ENCODE data around the gene MEPCE.

MEPCE gene

GRCh38 chr7:100407285-100408180 lies 22.1 kb upstream of the MEPCE start:
- peak; percentile 60 for DNase-seq

- no peak for DNase-seq
Observed at GRCh38 chr7:100411101-100411500, 18.5 kb upstream of the MEPCE start.

DNA sequence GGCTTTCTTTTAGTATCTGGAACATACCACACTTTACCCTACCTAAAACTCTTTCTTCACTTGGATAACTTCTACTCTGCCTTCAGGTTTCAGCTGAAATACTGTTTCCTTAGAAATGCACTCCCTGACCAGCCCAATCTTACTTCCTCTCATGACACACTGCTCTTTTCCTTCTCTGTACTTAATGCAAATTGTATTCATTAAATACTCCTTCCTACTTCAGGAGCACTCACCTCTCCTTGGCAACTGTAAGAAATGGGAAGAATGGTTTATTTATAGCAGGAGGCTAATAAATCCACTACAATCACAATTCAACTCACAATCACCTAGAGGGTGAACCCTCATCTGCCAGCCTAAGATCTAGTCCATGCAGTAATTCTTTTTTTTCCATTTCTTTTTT lies 16.3 kb upstream of the MEPCE start:
- DNase-seq = no peak

DNA sequence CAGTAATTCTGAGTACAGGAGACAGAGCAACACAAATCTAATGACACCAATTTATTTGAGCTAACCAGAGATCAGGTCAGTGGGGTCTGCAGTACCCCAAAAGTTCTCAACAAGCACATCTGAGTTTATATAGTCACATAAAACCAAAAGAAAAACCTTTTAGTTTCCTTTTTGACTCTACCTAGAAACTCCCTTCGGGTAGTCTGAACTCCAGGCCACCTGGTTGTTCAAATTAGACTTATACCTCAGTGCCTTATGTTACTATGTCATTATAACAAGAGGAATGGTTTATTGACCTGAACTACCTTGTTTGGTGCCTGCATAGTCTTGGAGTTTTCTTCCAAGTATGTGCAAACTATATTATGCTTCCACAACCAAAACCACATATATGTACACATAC lies 15.7 kb upstream of the MEPCE start:
- DNase-seq = no peak

DNA sequence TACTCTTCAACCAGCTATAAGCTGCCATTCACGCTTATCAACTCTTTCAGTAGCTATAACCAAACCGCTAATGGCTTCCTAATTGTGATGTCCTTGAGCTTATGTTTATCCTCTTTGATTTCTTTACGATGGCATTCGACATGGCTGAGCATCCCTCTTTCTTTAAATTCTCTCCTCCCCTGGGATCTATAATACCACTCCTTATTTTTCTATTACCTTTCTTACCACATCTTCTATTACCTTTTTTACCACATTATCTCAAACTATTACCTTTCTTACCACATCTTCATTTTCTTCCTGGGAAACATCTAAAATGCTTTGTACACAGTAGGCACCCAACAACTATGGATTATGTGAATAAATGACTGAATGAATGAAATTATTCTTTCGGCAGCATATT lies 14.2 kb upstream of the MEPCE start:
- DNase-seq = no peak

- DNase-seq = no peak
Observed at GRCh38 chr7:100418930-100419659, 10.5 kb upstream of the MEPCE start.

- no peak for DNase-seq
Observed at GRCh38 chr7:100419660-100420226, 9.9 kb upstream of the MEPCE start.

DNA sequence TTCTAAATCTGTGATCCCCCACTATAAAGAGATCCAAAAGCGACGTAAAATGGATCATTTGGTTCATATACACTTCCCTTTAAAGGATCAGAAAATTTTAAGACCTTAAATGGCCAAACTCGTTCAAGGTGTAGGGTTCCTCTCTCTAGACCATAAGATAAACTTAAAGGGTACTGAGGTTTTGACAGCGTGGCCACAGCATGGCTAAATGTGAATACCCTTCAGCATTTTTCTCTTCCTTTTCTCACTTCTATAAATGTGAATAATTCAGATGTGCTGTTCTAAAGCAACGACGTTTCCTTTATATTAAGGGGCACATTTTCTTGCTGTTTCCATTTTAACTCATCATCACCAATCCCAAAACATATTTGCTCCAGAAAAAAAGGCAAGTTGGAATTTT lies 6.3 kb upstream of the MEPCE start:
- no peak for DNase-seq

DNA sequence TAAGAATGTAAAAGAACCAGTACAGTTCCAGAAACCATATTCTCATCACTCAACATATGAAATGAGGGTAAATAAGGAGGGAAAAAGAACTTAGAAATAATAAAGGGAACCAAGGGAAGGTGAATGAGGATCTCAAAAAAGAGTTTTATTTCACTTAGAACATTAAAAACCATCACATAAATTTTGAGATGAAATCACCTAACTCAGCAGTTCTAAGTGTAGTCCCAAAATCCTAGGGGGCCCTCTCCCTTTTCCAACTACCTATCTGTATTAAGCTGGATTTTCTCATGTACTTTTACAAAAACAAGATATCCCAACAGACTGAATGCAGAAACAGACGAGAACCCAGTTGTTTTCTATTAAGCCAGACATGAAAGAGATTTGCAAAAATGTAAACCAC lies 4.3 kb upstream of the MEPCE start:
- DNase-seq = no peak

GRCh38 chr7:100426516-100426915 lies 3.1 kb upstream of the MEPCE start:
- DNase-seq = no peak

DNA sequence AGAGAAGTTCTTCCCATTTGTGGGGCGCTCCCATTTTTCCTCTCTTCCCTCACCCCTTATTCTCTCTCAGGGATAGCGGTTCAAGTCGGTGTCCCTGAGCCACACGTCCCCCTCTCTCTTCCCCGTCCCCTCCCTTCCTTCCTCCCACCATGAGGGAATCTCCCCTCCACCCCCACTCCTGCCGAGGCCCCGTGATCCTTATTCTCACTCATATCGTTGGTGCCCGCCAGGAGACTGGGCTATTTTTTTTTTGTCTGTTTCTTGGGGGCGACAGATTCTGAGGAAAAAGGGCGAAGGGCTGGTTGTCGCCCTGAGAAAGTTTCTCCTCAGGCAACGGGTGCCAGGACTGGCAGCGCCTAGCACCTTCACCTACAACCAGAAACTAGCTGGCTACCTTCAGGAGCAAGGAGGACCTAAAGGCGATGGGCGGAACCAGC lies 1.9 kb upstream of the MEPCE start:
- no peak for DNase-seq

DNA sequence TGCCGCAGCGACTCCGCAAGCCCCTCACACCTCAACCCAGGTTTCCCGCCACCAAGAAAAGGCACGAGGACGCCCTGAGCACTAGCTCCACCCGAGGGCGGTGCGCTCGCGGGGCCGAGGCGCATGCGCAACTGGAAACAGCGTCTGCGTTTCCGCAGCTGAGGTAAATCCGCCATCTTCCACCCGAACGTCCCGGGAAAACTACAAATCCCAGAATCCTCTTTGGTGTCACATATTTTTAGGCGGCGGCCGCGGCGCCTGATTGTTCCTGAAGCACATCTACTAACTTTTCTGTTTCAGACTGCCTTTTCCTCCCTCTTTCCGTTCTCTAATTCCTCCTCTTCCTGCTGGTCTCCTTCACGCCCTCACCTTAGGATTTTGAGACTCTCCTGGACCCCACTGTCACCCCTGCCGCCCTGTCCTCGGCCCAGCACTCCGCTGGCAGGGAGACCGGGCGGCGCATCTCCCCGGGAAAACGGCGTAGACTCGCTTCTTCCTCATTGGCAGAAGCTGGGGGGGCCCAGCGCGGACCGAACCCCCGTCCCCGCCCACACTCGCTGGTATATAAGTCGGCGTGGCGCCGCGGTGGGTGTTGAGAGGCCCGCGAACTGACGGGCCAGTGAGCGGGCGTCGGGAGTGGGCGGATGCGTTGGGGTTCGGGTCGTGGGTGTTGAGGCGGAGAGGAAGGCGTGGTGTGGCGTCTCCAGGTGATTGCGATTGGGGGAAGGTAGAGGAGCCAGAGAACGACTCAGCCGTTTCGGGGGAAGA lies 1.2 kb upstream of the MEPCE start, which contains the start of gene ZCWPW1:
ZCWPW1 (minus strand) TSS at position 505 of the 768 bp plus-strand sequence. CDS start 8,054 bp downstream, outside the sequence.
- DNase-seq = peak; percentile 94

DNA sequence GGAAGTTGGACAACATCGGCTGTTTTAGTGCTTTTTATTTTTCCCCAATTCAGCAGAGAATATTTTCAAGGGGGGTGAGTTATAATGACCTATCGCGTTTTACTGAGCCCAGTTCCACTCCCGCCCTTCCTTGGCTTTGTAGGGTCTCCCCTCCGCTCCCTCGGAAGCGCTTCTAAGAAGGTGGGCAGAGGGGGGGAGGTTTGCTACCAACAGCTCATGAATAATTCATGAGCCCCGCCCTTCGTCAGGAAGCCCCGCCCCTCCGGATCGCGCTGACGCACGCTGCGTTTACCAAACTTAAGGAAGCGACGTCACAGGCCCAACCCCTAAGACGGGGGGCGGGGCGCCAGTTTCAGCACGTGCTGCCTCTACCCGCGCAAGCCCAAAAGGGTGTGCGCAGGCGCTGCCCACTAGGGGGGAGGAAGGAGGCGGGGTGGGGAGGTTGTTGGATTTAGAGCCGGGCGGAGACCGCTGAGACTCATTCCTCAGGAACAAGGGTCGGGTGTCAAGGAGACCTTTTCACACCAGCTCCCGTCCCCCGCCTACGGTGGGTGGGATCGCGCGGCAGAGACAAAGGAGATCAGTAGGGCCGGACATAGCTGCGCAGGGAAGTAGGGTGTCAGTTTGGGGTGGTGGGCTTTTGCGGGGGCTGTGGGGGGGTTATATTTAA lies 529 bp upstream of the MEPCE start:
- DNase-seq = peak; percentile 97

DNA sequence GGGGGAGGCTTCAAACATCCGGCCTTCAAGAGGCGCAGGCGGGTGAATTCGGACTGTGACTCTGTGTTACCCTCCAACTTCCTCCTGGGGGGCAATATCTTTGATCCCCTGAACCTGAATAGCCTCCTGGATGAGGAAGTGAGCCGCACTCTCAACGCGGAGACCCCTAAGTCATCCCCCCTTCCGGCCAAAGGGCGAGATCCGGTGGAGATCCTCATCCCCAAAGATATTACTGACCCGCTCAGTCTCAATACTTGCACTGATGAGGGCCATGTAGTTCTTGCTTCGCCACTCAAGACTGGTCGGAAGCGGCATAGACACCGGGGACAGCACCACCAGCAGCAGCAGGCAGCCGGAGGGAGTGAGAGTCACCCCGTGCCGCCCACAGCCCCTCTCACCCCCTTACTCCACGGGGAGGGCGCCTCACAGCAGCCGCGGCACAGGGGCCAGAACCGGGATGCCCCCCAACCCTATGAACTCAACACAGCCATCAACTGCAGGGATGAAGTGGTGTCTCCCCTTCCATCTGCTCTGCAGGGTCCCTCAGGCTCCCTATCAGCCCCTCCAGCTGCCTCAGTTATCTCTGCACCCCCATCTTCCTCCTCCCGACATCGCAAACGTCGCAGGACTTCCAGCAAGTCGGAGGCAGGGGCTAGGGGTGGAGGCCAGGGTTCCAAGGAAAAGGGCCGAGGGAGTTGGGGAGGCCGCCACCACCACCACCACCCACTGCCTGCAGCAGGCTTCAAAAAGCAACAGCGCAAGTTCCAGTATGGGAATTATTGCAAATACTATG lies 1.1 kb downstream of the MEPCE start:
- no peak for DNase-seq

DNA sequence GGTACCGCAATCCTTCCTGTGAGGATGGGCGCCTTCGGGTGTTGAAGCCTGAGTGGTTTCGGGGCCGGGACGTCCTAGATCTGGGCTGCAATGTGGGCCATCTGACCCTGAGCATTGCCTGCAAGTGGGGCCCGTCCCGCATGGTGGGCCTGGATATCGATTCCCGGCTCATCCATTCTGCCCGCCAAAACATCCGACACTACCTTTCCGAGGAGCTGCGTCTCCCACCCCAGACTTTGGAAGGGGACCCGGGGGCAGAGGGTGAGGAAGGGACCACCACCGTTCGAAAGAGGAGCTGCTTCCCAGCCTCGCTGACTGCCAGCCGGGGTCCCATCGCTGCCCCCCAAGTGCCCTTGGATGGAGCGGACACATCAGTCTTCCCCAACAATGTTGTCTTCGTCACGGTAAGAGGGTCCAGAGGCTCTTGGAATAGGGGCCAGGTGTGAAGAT lies 1.7 kb downstream of the MEPCE start:
- no peak for DNase-seq

DNA sequence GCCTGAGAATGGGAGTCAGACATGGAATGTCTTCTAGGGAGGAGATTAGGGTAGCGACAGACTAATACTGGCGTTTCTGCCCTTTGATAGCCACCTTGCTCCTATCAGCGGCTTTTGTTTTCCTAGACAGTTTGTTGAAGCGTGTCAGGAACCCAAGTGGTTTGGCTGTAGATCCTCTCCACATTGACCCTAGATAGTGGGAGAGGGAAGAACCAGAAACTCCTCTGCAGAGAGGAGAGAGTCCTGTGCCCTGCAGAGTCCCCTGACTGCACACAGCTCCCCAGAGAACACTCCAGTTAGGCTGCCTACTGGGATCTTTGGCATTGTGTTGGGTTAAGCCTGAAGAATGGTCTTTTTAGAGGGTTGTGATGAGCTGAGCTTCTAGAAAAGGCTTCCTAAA lies 2.4 kb downstream of the MEPCE start:
- DNase-seq = no peak

- no peak for DNase-seq
Observed at GRCh38 chr7:100432621-100433275, 3.1 kb downstream of the MEPCE start.

GRCh38 chr7:100433276-100433591 lies 3.6 kb downstream of the MEPCE start:
- DNase-seq = no peak

- DNase-seq = no peak
Observed at GRCh38 chr7:100433592-100434296, 4.1 kb downstream of the MEPCE start.
